ENCODE results near the gene PRR23E. TPM values are rescaled to one million over a fixed set of nuclear protein-coding genes. Genes with fewer than 3 reads are reported as not detected.

The PRR23E gene
- total RNA-seq, 2 donors from 2014 or later = not detected

DNA sequence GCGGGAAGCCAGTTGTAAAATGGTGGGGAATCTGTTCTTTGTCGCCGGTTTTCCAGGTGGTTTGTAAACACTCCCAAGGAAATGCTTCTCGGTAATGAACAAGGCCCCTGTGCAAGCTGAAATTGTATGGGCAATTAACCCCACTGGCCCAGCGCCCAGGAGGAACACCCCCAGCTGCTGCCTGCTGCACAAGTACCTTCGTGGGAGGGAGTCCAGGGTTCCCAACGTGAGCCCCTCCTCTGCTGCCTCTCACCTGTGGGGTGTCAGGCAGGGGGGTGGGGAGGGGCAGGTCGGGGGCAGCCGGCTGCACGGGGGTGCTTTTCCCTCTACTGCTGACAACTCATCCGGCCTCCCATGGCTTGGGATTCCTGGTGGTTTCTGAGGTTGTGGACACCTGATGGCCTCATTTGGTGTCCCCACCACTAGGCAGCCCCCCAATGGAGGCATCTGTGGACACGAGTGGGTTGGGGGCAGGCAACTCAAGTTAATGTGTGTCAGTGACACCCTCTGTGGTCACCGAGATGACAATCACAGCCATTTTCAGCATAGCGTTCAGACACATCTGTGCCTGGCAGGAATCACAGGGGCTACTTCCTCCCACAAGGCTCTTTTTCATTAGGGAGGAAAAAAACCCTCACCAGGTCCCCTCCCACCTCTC is 35.6 kb upstream of the PRR23E start:
- Histone ChIP-seq H3K4me3 (no peak overlapping the region), H3K36me3 (replicated peaks in 1 of 2; ENCODE audit: insufficient read depth in 1 of 2, low read depth in 2 of 2) (no peaks in the 10 kb centered on the region), H3K4me1 (no peaks in the 10 kb centered on the region), H3K27ac (no peak overlapping the region), H3K9me3 (no peaks in the 10 kb centered on the region), H3K27me3 (peaks cover 0 to 5% of the 10 kb centered on the region in 2 donors)
- intact Hi-C loops (cut with DNase I) = no loop called here
- TF ChIP-seq, protein P1, sequence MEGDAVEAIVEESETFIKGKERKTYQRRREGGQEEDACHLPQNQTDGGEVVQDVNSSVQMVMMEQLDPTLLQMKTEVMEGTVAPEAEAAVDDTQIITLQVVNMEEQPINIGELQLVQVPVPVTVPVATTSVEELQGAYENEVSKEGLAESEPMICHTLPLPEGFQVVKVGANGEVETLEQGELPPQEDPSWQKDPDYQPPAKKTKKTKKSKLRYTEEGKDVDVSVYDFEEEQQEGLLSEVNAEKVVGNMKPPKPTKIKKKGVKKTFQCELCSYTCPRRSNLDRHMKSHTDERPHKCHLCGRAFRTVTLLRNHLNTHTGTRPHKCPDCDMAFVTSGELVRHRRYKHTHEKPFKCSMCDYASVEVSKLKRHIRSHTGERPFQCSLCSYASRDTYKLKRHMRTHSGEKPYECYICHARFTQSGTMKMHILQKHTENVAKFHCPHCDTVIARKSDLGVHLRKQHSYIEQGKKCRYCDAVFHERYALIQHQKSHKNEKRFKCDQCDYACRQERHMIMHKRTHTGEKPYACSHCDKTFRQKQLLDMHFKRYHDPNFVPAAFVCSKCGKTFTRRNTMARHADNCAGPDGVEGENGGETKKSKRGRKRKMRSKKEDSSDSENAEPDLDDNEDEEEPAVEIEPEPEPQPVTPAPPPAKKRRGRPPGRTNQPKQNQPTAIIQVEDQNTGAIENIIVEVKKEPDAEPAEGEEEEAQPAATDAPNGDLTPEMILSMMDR (IDR thresholded peaks at IDR 0.05) = no peak
- no peak for TF ChIP-seq POLR2A (IDR thresholded peaks at IDR 0.05)
- WGBS, 2 donors = 24 to 41% methylated on average over 5 to 14 of the region's 14 CpGs
- DNase-seq (no peak), ATAC-seq (no peak)

DNA sequence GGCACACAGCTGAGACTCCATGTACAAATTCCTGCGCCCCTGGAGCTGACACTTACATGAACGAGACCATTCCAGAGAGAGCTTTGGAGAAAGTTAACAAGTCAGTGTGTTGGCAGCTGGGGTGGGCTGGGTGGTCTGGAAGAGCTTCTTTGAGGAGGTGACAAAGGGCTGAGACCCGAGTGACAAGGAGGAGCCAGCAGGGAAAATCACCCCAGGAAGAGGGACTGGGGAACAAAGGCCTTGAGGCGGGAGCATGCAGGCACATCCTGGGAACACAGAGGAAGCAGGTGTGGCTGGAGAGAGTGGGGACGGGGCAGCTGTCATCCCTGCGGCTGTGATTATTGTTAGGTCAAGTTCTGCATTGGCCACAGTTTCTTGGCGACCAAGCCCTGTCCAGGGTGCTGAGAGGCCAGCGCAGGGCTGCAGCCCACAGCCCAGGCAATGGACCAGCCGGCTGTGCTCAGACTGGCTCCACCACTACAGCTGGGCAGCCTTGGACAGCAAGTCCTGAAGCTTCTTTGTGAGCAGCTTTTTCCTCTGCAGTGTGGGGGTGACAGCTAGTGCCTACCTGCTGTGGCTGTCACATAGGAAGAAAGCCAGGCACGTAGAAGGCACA is 34.2 kb upstream of the PRR23E start:
- no peak overlapping the region for H3K4me3 ChIP-seq
- no peak for TF ChIP-seq POLR2A (IDR thresholded peaks at IDR 0.05)
- TF ChIP-seq, protein P1 (IDR thresholded peaks at IDR 0.05) = no peak
- 23 to 34% methylated on average over 9 to 10 of the region's 10 CpGs for WGBS, 2 donors
- no peaks in the 10 kb centered on the region for H3K36me3 ChIP-seq (replicated peaks in 1 of 2; ENCODE audit: insufficient read depth in 1 of 2, low read depth in 2 of 2)
- H3K4me1 ChIP-seq = no peaks in the 10 kb centered on the region
- H3K9me3 ChIP-seq = no peaks in the 10 kb centered on the region
- intact Hi-C loops (cut with DNase I) = no loop called here
- H3K27me3 ChIP-seq = no peaks in the 10 kb centered on the region
- no peak overlapping the region for H3K27ac ChIP-seq
- DNase-seq (no peak), ATAC-seq (peak; percentile 58)

DNA sequence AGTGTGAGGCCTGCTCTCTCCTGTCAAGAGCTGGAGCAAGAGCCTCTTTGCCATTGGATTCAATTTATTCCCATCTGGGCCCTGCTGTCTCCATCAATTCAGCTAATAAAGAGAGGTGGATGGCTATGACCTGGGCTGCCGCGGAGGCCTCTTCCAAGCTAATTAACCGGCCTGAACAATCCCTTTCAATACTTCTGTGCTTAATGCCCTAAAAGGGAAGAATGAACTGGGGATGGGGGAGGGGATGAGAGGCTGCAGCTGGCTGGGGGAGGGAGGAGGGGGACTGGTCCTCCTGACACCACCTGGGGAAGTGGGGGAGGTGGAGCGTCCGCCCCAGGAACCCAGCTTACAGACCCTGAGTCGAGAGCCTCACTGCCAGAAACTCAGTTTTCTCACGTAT is 33.4 kb upstream of the PRR23E start:
- TF ChIP-seq, protein P1 (IDR thresholded peaks at IDR 0.05) = no peak
- TF ChIP-seq POLR2A (IDR thresholded peaks at IDR 0.05) = no peak
- Histone ChIP-seq H3K27me3 (no peaks in the 10 kb centered on the region), H3K36me3 (replicated peaks in 1 of 2; ENCODE audit: insufficient read depth in 1 of 2, low read depth in 2 of 2) (no peaks in the 10 kb centered on the region), H3K27ac (no peak overlapping the region), H3K4me3 (no peak overlapping the region), H3K9me3 (no peaks in the 10 kb centered on the region), H3K4me1 (no peaks in the 10 kb centered on the region)
- DNase-seq (no peak), ATAC-seq (no peak)
- intact Hi-C loops (cut with DNase I) = no loop called here
- 33 to 36% methylated on average over 7 of the region's 7 CpGs for WGBS, 2 donors

DNA sequence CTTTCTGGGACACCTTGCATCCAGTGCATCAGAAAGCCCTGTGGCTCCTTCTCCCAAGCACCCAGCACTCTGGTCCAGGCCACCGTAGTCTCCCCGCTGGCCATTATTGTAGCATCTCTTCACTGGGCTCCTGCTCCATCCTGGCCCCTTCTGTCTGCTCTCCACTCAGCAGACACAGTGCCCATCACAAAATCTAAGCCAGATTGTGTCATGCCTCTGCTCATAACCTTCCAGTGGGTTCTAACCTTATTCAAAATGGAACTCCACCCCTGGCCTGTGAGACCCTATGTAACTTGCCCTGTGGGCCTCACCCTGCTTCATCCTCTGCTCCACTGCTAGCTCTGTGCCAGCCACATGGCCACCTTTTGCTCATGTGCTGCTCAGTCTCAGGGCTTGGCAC is 31.7 kb upstream of the PRR23E start:
- 97 to 100% methylated on average over 2 of the region's 2 CpGs for WGBS, 2 donors
- no peaks in the 10 kb centered on the region for H3K4me1 ChIP-seq
- intact Hi-C loops (cut with DNase I) = no loop called here
- DNase-seq = no peak
- H3K4me3 ChIP-seq = no peak overlapping the region
- H3K36me3 ChIP-seq (replicated peaks in 1 of 2; ENCODE audit: insufficient read depth in 1 of 2, low read depth in 2 of 2) = no peaks in the 10 kb centered on the region
- H3K9me3 ChIP-seq = no peaks in the 10 kb centered on the region
- H3K27me3 ChIP-seq = no peaks in the 10 kb centered on the region
- no peak for ATAC-seq
- H3K27ac ChIP-seq = no peak overlapping the region
- no peak for TF ChIP-seq POLR2A (IDR thresholded peaks at IDR 0.05)
- TF ChIP-seq, protein P1 (IDR thresholded peaks at IDR 0.05) = no peak
